Stimulated activated CD4-positive, alpha-beta T cell treated with anti-CD3 and anti-CD28 coated beads, Interleukin-4, amount 100 ng/mL, for 24 hours (primary cell): Measurements from ENCODE around the gene GRIN2D.
"Not testable (repeated sequence)": the region's sequence is repeated elsewhere in the genome, so short reads cannot be mapped to it uniquely, and the experiment has no call there.

Experiments used
- DNase-seq: peaks from one replicate; pipeline ENCODE4 v3.0.0-alpha.2; 2020

Gene GRIN2D

GRCh38 chr19:48372904-48373303 is 20.6 kb upstream of the GRIN2D start:
- DNase-seq = no peak

DNA sequence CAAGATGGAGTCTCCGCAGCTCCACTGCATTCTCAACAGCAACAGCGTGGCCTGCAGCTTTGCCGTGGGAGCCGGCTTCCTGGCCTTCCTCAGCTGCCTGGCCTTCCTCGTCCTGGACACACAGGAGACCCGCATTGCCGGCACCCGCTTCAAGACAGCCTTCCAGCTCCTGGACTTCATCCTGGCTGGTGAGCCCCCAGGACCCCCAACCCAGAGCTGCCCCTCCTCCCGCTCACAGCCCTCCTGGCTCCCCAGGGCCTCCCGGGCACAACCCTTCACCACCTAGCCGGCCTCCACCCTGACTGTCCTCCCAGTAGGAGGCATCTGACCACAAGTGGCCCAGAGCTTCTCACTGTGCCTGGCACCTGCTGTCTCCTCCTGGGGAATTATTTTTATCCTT is 19.9 kb upstream of the GRIN2D start:
- no peak for DNase-seq

- DNase-seq = no peak
Observed at GRCh38 chr19:48378194-48378570, 15.3 kb upstream of the GRIN2D start.

GRCh38 chr19:48379058-48379457 is 14.4 kb upstream of the GRIN2D start:
- no peak for DNase-seq

GRCh38 chr19:48381178-48381950 is 12.1 kb upstream of the GRIN2D start:
- no peak for DNase-seq

DNA sequence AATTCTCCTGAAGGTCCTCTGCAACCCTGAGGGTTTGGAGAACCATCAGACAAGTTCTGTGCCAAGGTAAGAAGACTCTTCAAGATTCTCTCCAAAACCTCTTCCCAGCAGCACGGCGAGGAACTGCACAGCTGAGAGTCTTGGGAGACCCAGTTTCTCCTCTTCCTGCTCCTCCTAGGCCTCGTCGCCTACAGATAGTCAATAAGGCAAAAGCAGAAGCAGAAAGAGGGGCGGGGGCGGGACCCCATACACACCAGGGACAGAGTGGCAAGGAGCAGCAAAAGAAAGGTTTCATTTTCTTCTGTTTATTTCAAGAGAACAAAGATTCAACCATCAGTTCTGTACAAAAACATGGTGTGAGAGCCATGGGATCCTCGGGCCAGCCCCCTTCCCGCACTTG is 11.2 kb upstream of the GRIN2D start:
- DNase-seq = no peak

GRCh38 chr19:48385461-48386087 is 7.9 kb upstream of the GRIN2D start:
- no peak for DNase-seq

- DNase-seq = no peak
Observed at GRCh38 chr19:48386981-48387380, 6.5 kb upstream of the GRIN2D start.

- DNase-seq = peak; percentile 62
Observed at GRCh38 chr19:48390188-48391099, 3.0 kb upstream of the GRIN2D start.

DNA sequence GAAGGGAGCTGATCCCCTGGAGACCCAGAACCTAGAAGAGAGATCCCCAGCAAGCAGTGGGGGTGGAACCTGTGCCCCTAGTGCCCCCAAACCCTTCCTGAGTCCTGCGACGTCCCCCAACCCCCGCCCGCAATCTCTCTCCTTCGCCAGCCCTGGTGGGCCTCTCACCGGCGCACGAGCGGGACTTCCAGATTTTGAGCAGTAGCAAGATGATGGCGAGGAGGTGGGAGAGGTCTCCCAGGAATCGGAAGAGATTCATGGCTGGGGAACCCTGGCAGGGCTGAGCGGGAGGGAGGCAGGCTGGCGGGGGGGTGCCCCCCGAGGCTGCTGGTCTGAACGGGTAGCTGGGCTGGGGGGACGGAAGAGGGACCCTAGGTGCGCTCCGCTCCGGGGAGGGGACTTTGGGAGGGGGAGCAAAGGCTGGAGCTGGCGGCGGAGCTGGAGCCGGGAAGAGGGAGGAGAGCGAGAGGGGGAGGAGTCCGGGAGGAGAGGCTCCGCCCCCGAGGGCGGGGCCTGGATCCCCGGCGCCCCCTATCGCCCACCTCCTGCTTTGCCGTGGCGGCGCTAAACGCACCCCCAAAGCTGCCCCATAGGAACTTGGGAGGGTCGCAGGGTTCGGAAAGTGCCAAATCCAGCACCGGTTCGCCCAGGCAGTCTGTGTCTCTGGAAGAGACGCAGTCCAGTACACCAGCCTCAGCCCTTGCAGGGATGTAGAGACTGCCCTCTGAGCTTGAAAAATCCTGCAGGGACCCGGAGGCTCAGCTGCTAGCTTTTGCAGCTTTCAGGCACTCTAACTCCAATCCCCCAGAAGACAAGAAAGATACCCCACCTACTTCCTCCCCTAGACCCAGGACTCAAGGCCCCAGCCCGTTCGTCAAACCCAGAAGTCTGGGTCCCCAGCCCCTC is 2.1 kb upstream of the GRIN2D start, which contains the start of gene KDELR1:
Gene KDELR1, minus strand, starts transcription at position 452 of the 906 bp plus-strand sequence. Its CDS starts 193 bp downstream, at position 259.
- DNase-seq = peak; percentile 73

DNA sequence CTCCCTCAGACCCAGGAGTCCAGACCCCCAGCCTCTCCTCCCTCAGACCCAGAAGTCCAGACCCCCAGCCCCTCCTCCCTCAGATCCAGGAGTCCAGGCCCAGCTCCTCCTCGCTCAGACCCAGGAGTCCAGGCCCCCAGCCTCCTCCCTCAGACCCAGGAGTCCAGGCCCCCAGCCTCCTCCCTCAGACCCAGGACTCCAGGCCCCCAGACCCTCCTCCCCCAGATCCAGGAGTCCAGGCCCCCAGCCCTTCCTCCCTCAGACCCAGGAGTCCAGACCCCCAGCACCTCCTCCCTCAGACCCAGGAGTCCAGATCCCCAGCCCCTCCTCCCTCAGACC is 1.5 kb upstream of the GRIN2D start:
- DNase-seq = not testable (repeated sequence)

DNA sequence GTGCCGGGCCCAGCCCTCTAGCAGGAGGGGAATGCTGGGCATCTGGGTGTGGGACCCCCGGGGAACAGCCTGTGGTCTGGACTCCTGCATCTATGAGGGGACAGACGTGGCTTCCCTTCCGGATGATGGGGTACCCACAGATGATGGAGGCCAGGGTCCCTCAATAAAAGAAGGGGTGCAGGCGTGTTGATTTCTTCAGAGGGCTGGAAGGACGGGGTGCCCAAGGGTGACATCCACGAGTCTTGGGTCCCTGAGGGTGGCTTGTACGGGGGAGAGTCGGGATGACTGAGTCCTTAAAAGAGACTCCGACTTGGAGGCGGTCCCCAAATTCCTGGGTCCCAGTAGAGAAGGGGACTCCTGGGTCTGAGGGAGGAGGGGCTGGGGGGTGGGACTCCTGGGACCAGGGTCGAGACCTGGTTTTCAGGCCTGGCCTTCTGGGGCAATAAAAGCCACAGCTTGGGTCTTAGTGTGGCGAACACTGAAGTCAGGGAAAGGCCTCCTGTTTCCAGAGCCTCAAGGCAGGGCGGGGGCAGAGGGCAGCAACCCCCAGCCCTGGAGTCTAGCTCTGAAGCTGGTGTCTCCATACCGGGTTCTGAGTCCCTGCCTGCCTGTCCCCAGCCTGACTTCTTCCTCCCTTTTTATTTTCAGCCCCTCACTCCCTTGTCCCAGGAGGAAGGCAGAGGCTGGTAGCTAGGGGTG is 459 bp upstream of the GRIN2D start:
- DNase-seq = no peak

GRCh38 chr19:48394331-48395169 is 1.1 kb downstream of the GRIN2D start:
- DNase-seq = no peak

GRCh38 chr19:48395170-48395455 is 1.6 kb downstream of the GRIN2D start:
- DNase-seq = no peak

DNA sequence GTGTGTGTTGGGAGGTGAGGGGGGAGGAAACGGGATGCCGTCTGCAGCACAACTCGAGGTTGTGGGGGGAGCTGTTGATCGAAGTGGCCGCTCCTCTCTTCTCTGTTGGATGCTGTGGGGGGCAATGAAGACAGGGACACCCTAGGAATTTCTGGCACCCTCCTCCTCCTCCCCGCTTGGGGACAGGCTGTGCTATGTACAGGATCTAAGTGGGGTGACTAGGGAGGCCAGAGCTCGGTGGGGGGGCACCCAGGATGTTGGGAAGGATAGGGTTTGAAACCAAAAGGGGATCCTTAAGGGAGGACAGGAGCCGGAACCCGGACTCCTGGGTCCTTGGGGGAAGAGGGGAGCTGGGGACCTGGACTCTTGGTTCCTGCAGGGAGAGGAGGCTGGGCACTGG is 2.0 kb downstream of the GRIN2D start:
- no peak for DNase-seq

- no peak for DNase-seq
Observed at GRCh38 chr19:48396016-48396823, 2.8 kb downstream of the GRIN2D start.

- DNase-seq = no peak
Observed at GRCh38 chr19:48396824-48397176, 3.3 kb downstream of the GRIN2D start.

DNA sequence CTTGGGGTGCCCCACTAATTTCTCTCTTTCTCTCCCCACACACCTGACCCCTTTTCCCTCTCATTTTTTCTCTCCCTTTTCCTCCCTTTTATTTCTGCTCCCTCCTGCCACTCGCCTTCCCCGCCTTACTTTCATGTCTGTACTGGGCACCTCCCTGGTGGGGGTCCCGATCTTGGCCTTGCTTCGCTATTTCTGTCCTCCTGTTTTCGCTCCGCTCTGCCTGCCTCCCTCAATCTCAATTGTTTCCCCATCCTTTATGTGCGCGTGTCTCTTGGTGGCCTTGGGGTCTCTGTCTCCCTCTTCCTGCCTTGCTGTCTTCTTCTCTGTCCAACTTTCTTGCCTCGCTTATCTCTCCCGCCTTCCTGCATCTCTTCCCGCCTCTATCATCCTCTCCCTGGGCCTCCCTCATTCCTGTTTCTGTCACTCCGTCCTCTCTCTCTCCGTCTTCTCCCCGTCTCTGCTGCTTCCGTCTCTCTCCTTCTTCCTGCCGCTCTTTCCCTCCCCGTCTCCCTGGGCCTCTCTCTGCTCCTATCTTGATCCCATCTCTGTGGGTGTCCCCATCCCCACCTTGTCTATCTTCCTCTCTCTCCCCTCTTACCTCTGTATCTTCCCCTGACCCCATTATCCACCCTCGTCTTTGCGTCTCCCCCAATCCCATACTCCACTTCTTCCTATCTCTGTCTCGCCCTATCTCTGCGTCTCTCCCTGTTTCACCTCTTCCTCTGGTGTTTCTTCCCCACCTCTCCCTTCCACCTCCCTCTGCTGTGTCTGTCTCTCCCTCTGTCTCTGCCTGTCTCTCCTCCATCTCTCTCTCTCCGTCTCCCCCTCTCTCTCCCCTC is 4.0 kb downstream of the GRIN2D start:
- no peak for DNase-seq

- no peak for DNase-seq
Observed at GRCh38 chr19:48398102-48398374, 4.6 kb downstream of the GRIN2D start.
